HG03108 (cell line): ENCODE measurements around the gene CHAMP1.
A peak's percentile ranks its signal among the peaks of the same experiment; 100 is the strongest.

ENCODE experiments used
- ATAC-seq: cut with Tn5 transposase; IDR thresholded peaks from one replicate; pipeline ENCODE4 v1.9.1; 2021; ENCODE audit warnings: moderate library complexity; ENCODE audit not compliant: unreplicated experiment

The CHAMP1 gene, protein sequence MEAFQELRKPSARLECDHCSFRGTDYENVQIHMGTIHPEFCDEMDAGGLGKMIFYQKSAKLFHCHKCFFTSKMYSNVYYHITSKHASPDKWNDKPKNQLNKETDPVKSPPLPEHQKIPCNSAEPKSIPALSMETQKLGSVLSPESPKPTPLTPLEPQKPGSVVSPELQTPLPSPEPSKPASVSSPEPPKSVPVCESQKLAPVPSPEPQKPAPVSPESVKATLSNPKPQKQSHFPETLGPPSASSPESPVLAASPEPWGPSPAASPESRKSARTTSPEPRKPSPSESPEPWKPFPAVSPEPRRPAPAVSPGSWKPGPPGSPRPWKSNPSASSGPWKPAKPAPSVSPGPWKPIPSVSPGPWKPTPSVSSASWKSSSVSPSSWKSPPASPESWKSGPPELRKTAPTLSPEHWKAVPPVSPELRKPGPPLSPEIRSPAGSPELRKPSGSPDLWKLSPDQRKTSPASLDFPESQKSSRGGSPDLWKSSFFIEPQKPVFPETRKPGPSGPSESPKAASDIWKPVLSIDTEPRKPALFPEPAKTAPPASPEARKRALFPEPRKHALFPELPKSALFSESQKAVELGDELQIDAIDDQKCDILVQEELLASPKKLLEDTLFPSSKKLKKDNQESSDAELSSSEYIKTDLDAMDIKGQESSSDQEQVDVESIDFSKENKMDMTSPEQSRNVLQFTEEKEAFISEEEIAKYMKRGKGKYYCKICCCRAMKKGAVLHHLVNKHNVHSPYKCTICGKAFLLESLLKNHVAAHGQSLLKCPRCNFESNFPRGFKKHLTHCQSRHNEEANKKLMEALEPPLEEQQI

DNA sequence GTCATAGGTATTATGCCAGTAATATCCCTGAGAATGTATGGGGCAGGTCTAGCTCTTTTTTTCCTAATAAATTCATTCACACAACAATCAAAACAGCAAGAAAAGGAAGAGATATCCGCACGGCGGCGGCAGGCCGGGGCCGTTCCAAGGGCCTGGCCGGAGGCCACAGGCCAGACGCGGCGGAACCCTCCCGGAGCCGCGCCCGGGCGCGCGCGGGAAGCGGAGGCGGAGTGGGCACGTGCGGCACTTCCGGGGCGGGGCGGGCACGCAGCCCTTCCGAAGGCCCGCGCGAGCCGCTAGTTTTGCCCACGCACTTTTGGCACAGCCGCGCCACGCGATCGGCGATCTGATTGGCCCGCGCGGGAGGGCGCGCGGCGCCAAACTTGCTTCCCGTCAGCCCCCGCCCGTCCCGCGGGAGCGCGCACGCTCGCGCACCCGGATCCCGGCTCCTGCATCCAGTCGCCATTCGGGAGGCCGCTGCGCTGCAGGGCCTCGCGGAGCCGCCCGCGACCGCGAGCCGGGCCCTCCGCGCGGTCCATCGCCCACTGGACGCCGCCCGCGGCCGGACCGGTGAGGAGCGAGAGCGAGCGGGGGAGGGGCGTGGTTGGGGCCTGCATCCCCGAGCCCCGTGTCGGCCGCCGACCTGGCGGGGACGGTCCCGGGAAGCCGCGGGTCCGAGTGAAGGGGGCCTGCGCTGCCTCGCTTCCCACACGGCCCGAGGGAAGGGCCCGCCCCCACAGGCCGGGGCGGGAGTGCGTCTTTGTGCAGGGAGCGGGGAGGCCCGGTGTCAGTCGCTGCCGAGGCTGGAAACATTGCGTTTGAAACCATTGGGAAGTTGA lies at the start of gene CHAMP1:
Gene CHAMP1 (plus strand): TSS at position 430 of the 839 bp plus-strand sequence. CDS start 9,340 bp downstream, outside the sequence.
- ATAC-seq = peak; percentile 74

DNA sequence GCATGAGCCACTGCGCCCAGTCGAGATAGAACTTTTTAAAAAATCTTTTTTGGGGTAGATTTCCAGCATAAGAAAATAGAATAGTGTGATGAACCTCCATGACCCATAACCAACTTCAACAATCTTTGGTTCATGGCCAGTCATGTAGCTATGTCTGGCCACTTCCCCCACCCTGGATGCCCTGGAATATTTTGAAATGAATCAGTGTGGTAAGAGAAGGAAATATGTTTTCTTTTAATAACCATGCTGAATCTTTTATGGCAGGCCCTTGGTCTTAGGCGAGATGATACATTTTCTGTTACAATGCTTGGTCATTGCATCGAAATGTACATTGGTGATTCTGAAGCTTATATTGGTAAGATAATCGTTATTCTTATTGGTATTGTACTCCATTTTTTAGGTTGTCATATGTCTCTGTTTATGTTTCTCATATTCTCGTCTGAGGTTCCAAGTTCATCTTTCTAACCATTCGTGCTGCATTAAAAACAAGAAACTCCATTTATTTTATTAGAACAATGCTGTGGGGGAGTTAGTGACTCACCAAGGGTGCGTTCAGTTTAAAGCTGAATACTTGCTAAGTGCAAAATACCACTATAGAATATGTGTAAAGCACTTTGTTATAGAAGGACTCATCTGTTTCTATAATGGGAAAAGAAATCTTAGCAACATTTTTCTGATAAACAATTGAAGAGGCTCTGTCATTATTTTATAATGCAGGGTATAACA lies 49.3 kb upstream of the CHAMP1 start:
- no peak for ATAC-seq

DNA sequence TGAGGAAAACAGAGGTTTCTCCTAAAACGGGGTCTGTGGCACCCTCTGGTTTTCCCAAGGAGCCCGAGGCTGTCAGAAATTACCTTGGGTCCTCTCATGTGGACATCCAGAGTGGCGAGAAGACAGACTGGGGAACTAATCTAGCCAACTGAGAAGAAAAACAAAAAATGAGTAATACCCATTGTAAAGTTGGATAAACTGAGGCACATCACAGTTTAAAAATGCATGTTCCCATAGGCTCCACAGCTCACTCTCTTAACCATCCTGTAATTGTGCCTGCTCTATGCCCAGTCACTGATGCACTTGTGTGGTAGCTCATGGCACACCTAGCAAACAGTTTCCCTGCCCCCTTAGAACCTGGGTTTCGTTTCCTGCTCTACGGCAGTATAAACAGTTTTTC lies 48.1 kb upstream of the CHAMP1 start:
- ATAC-seq = no peak

DNA sequence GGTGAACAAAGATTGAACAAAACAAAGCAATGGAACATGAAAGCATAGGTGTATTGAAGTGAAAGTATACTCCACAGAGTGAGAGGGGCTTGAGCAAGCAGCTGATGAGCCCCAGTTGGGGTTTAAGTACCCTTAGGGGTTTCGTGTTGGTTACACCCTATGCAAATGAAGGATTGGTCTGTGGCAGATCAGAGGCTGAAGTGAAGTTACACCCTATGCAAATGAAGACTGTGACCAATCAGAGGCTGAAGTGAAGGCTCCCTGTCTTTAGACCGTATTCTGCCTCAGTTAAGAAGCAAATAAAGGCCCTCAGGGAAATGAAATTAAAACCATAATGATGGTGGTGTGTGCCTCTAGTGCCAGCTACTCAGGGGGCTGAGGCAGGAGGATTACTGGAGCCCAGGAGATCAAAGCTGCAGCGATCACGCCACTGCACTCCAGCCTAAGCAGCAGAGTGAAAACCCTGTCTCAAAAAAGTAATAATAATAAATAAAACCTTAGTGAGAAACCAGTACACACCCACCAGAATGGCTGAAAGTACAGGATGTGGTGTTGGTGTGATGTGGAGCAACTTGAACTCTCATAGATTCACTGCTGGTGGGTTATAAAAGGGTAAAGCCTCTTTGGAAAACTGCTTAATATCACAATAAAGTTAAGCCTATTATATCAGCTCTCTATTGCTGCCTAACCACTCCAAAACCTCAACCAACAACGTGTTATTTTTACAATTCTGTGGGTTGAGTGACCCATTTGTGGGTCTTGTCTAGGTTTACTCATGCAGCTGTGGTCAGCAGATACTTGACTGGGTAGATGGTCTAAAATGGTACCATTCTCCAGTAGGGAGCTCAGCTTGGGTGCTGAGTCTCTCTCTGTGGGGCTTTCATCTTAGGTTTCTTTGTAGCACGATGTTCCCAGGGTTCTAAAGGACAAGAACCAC lies 45.7 kb upstream of the CHAMP1 start:
- no peak for ATAC-seq

DNA sequence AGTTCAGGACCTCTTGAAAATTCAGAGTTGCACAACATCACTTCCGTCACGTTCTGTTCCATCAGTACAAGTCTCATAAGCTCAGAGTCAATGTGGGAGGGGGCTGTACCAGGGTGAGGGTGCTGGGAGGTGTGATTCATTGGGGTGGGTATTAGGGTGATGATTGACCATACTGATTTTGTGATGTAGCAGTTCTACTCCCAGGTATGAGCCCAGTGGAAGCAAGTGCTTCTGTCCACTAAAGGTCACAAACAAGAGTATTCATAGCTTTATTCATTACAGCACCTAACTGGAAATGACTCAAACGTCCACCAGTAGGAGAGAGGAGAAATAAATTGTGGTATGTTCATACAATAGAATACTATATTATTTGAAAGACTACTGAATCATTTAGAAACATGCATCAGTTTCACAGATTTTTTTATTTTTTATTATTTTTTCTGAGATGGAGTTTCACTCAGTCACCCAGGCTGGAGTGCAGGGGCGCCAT lies 45.0 kb upstream of the CHAMP1 start:
- no peak for ATAC-seq

DNA sequence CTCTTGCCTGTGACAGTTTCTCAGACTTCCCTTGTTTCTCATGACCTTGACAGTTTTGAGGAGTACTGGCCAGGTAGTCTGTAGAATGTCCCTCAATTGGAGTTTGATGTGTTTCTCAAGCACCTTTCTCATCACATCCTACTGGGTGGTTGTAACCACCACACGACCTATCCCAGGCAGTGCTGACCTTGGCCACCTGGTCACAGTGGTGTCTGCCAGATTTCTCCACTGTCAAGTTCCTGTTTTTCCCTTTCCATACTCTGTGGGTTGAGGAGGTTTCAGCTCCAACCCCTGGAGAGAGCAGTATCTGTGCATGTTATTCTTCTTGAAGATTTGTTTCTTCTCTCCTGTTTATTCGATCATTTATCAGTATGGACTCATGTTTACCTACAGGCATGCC lies 41.3 kb upstream of the CHAMP1 start:
- ATAC-seq = no peak

DNA sequence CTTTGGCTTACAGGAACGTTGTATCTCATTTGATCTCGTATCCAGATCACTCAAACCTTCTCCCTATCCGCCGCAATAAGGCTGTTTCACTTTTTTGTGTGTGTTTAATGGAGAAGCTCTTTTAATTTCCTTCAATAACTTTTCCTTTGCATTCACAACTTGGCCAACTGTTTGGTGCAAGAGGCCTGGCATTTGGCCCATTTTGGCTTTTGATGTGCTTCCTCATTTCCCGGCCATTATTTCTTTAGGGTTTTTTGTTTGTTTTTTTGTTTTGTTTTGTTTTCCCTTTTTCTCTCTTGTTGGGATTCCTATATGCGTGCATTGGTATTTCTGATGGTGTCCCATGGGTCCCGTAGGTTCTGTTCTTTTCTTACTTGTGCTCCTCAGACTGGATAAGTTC lies 39.0 kb upstream of the CHAMP1 start:
- no peak for ATAC-seq

DNA sequence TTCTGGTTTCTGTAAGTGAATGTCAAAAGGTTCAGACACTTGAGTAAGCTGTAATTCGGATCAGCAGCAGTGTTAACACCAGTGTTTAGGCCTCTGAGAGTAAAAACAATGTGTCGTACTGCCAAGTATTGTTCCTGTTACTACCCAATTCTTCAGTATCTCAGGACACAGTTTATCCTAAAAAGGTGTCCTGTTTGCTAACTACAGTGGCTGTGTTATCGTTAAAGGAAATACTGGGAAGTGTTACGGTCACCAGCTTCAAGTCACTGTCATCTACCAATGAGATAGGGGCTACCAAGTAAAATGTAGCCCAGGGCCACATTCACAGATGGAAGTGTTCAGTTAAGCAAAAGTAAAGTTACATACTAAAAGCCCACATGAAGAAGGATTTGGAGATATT lies 35.2 kb upstream of the CHAMP1 start:
- no peak for ATAC-seq

DNA sequence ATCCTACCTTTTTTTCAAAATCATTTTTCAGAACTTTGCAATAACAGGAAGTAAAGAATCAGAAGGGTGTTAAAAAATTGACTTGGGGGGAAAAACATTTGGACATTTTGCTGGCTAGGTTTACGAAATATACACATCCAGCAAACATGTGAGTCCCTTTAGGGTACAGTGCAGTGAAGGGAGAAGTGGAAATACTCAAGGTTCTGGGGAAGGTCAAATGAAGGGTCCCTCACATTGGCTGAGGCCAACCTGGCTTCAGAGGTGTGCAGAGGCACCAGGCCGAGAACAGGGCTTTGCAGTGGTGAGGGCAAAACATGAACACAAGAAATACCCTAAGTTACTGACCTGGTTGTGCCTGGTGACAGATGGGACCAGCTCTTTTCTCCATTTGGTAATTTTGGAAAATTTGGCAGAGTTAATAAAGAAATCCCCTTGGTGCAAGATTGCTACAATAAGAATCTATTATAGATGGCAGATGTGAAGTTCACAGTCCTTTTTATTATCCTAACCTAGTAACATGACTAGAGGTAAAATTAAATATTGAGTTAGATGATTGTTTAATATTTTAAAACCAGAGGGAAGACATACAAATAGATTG lies 34.4 kb upstream of the CHAMP1 start:
- ATAC-seq = no peak

DNA sequence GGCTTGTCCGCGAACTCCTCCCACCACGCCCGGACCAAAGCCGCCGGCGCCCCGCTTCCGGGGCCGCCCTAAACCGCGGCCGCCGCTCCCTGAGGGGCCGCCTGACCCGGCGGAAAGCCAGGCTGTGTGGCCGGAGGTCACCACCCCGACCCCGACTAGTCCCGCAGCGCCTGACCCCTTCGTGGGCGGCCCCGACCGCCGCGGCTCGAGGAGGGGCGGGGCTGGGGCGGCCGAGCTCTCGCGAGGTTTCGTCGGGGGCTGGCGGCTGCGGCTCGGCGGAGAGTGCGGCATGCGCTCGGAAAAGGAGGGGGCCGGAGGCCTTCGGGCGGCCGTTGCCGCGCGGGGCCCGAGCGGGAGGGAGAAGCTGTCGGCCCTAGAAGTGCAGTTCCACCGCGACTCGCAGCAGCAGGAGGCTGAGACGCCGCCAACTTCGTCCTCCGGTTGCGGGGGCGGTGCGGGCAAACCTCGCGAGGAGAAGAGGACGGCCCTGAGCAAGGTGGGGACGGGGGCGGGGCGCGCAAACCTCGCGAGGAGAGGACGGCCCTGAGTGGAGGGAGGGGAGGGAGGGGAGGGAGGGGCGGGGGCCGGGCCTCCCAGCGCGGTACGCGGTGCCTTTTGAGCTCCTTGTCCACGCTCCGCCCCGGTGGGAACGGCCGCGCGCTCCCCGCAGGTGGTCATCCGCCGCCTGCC lies 32.8 kb upstream of the CHAMP1 start, which contains the start of gene UPF3A:
Gene UPF3A (plus strand): TSS at position 251 of the 690 bp plus-strand sequence. CDS start 39 bp downstream, at position 290.
- ATAC-seq = peak; percentile 69

DNA sequence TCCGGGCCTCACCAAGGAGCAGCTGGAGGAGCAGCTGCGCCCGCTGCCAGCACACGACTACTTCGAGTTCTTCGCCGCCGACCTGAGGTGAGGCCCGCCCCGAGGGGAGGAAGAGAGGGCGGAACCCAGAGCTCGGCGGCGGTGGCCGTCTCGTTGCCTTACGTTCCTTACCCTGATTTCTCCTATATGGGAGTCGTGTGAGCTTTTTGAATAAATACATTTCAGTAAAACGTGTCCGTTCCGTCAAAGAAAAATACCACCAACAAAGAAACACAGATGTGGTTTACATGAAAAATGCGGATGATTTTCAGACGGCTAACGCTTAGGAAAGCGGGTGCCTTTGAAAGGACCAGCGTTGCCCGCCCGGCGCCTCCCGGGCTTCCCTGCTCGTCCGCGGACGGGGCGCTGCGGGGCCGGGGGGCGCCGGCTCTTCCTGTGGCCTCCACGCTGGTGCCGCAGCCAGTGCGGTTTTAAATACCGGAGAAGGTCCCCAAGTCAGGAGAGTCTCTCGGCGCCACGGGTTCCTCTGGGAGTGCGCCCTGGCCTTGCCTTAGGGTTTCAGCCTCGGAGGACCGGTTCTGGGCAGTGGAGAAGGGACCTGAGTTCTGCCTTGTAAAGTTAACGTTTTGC lies 32.1 kb upstream of the CHAMP1 start:
- peak; percentile 50 for ATAC-seq

DNA sequence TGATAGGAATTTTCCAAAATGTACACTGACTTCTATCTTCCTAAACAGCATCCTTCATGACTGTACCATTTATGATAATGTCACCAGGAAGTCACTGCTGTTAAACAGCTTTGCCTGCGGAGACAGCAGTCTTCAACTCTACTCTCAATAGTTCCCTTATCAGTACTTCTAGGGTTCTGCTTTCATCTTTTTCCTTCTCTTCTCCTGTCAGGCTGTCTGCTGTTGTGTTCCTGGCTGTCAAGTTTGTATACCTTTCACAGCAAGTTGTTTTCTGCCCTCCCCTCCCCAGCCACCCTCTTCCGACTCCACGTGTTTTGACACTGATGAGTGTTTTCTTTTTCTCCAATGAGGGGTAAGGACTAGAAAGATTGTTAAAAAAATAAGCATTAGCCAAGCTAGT lies 30.7 kb upstream of the CHAMP1 start:
- ATAC-seq = no peak

DNA sequence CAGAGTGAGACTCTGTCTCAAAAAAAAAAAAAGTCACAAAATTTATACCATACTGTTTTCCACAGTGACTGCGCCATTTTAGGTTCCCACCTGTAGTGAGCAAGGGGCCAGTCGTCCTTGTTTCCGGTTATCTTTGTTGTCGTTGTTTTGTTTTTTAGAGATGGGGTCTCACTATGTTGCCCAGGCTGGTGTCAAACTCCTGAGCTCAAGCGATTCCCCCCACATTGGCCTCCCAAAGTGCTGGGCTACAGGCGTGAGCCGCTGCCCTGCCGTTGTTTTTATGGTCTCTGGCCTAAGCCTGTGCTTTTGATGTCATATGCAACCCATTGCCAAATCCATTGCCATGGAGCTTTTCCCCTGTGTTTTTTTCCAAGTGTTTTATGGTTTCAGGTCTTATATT lies 29.6 kb upstream of the CHAMP1 start:
- ATAC-seq = no peak

DNA sequence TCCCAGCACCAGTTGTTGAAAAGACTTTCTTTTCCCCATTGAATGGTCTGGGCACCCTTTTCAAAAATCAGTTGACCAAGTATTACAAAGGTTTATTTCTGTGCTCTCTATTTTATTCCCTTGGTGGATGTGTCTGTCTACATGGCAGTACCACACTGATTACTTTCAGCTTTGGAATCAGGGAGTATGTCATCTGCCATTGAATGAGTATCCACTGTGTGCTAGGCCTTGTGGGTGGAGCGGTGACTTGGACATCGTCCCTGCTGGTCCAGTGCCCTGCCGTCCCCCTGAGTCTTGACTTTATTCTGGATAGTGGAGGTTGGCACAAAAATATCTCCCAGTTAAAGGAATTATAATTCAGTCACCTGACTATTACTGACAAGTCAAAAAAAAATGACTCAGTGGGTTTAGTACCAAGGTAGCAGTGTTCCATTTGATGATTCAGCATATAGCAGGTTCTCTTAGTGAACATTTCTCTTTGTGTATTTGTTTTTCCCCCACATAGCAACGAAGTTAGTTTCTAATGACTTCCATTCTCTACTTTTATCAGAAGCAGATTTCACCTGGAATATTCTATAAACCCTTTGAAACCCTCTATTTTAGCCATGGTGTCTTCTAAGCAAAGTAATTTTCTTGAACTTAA lies 29.0 kb upstream of the CHAMP1 start:
- ATAC-seq = no peak

DNA sequence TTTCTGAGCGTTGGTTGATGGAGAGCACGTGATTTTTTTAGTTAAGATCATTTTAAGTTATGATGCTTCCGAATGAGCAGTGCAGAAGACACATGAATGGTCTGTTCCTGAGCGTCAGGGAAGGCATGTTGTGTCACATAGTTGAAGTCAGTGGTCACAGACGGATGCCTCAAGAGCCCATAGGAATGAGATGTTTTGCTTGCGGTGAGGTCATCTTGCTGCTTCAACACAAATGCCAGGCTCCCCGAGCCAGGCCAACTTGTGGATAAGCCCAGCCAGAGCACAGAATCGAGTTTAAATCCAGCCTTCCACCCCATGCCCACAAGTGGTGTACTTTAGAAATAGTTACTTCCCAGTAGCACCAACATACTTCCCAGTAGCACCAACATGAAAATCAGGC lies 27.5 kb upstream of the CHAMP1 start:
- no peak for ATAC-seq

DNA sequence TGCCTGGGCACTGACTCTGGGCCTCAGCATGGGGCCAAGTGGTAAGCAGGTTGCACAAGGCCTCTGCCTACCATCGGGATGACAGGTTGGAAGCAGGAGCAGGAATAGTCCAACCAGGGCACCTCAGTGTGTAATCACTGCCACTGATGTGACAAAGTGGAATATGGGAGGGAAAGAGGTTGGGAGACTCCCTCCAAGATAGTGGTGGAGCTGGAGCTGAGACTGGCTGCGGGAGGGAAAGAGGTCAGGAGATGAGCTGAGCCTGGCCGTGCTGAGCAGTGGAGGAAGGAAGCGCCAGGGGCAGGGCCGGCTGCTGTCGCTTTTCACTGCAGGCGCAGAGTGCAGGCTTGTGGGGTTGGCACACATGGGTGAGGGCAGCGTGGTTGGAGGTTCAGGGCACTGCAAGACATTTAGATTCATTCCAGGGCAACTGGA lies 26.1 kb upstream of the CHAMP1 start:
- no peak for ATAC-seq

DNA sequence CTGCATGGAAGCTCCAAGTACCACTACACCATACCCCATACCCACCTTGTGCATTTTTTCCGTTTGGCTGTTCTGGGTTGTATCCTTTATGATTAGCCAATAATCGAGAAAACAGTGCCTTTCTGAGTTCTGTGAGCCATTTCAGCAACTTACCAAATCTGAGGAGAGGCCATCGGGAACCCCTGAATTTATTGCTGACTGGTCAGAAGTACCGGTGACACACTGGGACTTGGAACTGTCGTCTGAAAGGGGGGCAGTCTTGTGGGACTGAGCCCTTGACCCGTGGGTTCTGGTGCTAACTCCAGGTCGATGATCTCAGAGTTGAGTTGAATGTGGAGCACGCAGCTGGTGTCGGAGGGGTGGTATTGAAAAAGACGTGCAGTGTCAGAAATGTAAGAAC lies 17.9 kb upstream of the CHAMP1 start:
- no peak for ATAC-seq
